ENCODE data around the gene REEP1. TPM values are rescaled to one million over a fixed set of nuclear protein-coding genes. Genes with fewer than 3 reads are reported as not detected.

REEP1 gene
- total RNA-seq, 1 donor from 2014 or later: not detected

DNA sequence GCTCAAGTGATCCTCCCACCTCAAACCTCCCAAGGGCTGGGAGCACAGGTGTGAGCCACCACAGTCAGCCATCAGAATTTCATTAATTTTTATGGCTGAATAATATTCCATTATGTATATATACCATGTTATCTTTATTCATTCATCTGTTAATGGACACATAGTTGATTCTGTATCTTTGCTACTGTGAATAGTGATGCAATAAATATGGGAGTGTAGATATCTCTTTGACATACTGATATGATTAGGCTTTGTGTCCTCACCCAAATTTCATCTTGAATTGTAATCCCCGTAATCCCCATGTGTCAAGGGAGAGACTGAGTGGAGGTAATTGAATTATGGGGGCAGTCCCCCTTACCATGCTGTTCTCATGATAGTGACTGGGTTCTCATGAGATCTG, 38.2 kb upstream of the REEP1 start:
- no peak for DNase-seq
- no peak for ATAC-seq (ENCODE audit: low read depth)
- TF ChIP-seq, protein P1, sequence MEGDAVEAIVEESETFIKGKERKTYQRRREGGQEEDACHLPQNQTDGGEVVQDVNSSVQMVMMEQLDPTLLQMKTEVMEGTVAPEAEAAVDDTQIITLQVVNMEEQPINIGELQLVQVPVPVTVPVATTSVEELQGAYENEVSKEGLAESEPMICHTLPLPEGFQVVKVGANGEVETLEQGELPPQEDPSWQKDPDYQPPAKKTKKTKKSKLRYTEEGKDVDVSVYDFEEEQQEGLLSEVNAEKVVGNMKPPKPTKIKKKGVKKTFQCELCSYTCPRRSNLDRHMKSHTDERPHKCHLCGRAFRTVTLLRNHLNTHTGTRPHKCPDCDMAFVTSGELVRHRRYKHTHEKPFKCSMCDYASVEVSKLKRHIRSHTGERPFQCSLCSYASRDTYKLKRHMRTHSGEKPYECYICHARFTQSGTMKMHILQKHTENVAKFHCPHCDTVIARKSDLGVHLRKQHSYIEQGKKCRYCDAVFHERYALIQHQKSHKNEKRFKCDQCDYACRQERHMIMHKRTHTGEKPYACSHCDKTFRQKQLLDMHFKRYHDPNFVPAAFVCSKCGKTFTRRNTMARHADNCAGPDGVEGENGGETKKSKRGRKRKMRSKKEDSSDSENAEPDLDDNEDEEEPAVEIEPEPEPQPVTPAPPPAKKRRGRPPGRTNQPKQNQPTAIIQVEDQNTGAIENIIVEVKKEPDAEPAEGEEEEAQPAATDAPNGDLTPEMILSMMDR (IDR thresholded peaks at IDR 0.05): no peak
- H3K9me3 Mint-ChIP-seq: peaks cover 4% of the 10 kb centered on the region
- POLR2A ChIA-PET: no interaction called here
- H3K27me3 Mint-ChIP-seq: peaks cover 17% of the 10 kb centered on the region
- no peak overlapping the region for H3K4me3 Mint-ChIP-seq
- H3K36me3 Mint-ChIP-seq (ENCODE audit: low read depth): no peaks in the 10 kb centered on the region
- H3K4me1 Mint-ChIP-seq: peaks cover 6% of the 10 kb centered on the region
- CTCF ChIA-PET: interaction anchor here (7.0 kb wide), 1 partner anchor 155 kb away, joined by 45 read pairs; no protein-coding TSS in a partner anchor
- intact Hi-C loops (cut with micrococcal nuclease): no loop called here
- no peak overlapping the region for H3K27ac Mint-ChIP-seq

DNA sequence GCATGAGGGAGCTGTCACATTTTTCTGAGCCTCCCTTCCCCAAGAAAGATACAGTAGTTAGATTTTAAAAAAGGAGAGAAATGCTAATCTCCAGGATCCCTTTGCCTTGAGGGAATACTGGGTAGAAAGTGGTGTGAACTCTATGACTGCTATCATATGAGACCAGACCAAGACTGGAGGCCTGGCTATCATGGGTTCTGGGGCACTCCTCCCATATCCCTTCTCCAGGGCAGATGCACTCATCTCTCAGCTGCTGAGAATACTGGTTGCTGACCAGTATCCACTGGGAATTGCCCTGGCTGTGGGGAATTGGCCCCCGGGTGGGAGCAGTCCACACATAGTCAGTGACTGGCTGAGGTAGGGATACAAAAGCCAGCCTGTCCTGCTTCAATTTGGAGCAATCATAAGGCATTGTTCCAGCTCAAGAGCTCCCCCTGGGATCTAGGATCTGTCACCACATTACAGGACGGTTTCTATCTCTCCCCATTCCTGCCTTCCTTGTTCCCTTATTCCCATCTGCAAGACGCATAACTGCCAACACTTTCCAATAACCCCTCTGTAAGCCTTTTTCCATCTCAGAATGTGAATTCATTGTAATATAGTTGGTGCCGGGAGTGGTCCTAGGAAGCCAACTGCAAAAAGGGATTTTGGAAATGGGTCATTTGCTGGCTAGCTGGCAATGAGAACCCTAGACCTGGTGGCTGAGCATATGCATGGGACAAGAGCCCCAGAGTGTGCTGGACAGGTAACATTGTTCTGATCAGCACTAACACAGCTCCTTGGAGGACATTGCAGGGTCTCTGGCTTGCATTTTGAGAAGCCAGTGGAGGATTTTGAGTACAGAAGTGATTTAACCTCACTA, 35.4 kb upstream of the REEP1 start:
- H3K27ac Mint-ChIP-seq: no peak overlapping the region
- intact Hi-C loops (cut with micrococcal nuclease): loop anchor here (1.0 kb wide), 1 partner anchor 152 kb away; no protein-coding TSS in a partner anchor
- ChIA-PET POLR2A (interaction anchor here (0.6 kb wide), 1 partner anchor 69 kb away, joined by 3 read pairs; no protein-coding TSS in a partner anchor), CTCF (interaction anchor here (0.6 to 7.0 kb wide), 4 partner anchors 42 to 236 kb away, joined by 3 to 45 read pairs (median 4); no protein-coding TSS in a partner anchor)
- no peak for DNase-seq
- peaks cover 8% of the 10 kb centered on the region for H3K27me3 Mint-ChIP-seq
- no peak for ATAC-seq (ENCODE audit: low read depth)
- TF ChIP-seq, protein P1 (IDR thresholded peaks at IDR 0.05): no peak
- H3K4me3 Mint-ChIP-seq: no peak overlapping the region
- peaks cover 11% of the 10 kb centered on the region for H3K4me1 Mint-ChIP-seq
- H3K36me3 Mint-ChIP-seq (ENCODE audit: low read depth): no peaks in the 10 kb centered on the region
- H3K9me3 Mint-ChIP-seq: peaks cover 4% of the 10 kb centered on the region

DNA sequence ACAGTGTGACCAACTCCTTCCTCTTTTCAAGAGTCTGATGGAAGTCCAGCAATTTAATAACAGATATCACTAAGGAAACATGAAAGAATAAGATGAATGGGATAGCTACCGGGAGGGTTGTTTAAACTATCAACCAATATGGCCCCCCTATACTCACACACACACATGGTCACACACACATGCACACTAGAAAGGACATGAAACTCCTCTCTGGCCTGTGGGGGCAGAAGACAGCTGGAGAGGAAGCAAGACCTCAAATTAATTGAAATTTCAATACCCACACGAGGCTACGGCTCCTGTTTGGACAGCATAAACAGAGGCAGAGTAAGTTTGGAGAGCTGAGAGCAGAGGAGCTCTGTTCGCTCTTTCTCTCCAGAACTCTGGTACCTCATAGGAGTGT, 34.7 kb upstream of the REEP1 start:
- DNase-seq (no peak), ATAC-seq (ENCODE audit: low read depth) (no peak)
- H3K27ac Mint-ChIP-seq: no peak overlapping the region
- TF ChIP-seq, protein P1 (IDR thresholded peaks at IDR 0.05): no peak
- no peaks in the 10 kb centered on the region for H3K36me3 Mint-ChIP-seq (ENCODE audit: low read depth)
- ChIA-PET POLR2A (no interaction called here), CTCF (interaction anchor here (0.6 to 7.0 kb wide), 3 partner anchors 43 to 151 kb away, joined by 3 to 45 read pairs (median 6); no protein-coding TSS in a partner anchor)
- no peak overlapping the region for H3K4me3 Mint-ChIP-seq
- H3K9me3 Mint-ChIP-seq: peaks cover 2% of the 10 kb centered on the region
- intact Hi-C loops (cut with micrococcal nuclease): no loop called here
- peaks cover 4% of the 10 kb centered on the region for H3K27me3 Mint-ChIP-seq
- H3K4me1 Mint-ChIP-seq: peaks cover 11% of the 10 kb centered on the region

DNA sequence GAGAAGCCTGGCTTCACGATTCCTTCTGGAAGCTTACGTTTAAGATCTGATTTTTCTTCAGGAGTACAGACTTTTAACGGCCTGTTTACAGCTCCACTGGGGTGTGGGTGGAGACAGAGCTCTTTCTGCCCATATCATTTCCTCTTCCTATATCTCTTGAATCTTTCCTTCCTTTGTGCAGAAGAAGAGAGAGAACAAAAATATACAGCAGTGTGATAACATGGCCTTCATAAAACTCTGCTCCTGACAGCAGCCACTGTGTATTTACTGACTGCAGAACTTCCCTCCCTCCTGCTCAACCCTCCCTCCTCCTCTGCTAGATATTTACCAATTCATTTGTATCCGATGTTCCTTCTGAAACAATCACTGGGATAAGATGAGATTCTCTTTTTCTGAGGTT, 34.1 kb upstream of the REEP1 start:
- no peaks in the 10 kb centered on the region for H3K9me3 Mint-ChIP-seq
- peaks cover 2% of the 10 kb centered on the region for H3K27me3 Mint-ChIP-seq
- no peaks in the 10 kb centered on the region for H3K36me3 Mint-ChIP-seq (ENCODE audit: low read depth)
- CTCF ChIA-PET: interaction anchor here (1.0 to 7.0 kb wide), 2 partner anchors 27 to 151 kb away, joined by 3 to 45 read pairs; no protein-coding TSS in a partner anchor
- H3K4me3 Mint-ChIP-seq: no peak overlapping the region
- intact Hi-C loops (cut with micrococcal nuclease): no loop called here
- peaks cover 11% of the 10 kb centered on the region for H3K4me1 Mint-ChIP-seq
- POLR2A ChIA-PET: interaction anchor here (1.0 kb wide), 1 partner anchor 69 kb away, joined by 3 read pairs; the partner anchor contains the start of gene KDM3A
- ATAC-seq (ENCODE audit: low read depth): no peak
- no peak overlapping the region for H3K27ac Mint-ChIP-seq
- TF ChIP-seq, protein P1 (IDR thresholded peaks at IDR 0.05): no peak
- no peak for DNase-seq

DNA sequence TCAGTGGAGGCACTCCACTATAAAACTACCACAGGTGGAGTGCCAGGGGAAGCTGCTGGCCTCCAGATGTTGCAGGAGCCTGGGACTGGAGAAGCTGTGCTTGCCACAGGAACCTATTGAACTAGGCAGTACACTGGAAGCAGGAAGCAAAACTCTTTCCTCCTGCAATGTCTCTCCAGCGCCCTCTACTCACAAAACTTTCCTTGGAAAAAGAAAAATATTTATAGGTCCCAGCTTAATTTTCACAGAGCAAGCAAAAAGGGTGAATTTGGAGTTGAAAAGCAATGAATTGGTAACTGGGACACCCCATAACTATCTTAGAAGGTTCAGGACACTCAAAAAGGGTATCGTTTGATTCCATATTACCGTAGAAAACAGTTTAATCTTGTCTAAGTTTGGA, 33.2 kb upstream of the REEP1 start:
- no peaks in the 10 kb centered on the region for H3K9me3 Mint-ChIP-seq
- ChIA-PET POLR2A (no interaction called here), CTCF (interaction anchor here (0.9 to 7.0 kb wide), 3 partner anchors 28 to 150 kb away, joined by 3 to 45 read pairs (median 3); no protein-coding TSS in a partner anchor)
- ATAC-seq (ENCODE audit: low read depth): no peak
- peaks cover 2% of the 10 kb centered on the region for H3K27me3 Mint-ChIP-seq
- no peaks in the 10 kb centered on the region for H3K36me3 Mint-ChIP-seq (ENCODE audit: low read depth)
- intact Hi-C loops (cut with micrococcal nuclease): no loop called here
- no peak overlapping the region for H3K27ac Mint-ChIP-seq
- TF ChIP-seq, protein P1 (IDR thresholded peaks at IDR 0.05): no peak
- H3K4me1 Mint-ChIP-seq: peaks cover 11% of the 10 kb centered on the region
- no peak overlapping the region for H3K4me3 Mint-ChIP-seq
- no peak for DNase-seq
